NOMO-1 treated with dmso at 0.1 percent for 144 hours (cell line): ENCODE measurements around the gene FZD7.

Experiments
- DNase-seq: peaks from one replicate; lab custom pipeline; 2025; ENCODE audit not compliant: unreplicated experiment; lab: John Stamatoyannopoulos, UW

Gene FZD7

GRCh38 chr2:202036601-202037037 lies 3.0 kb downstream of the FZD7 start:
- no peak for DNase-seq

- no peak for DNase-seq
Observed at GRCh38 chr2:202037086-202037485, 3.4 kb downstream of the FZD7 start.

DNA sequence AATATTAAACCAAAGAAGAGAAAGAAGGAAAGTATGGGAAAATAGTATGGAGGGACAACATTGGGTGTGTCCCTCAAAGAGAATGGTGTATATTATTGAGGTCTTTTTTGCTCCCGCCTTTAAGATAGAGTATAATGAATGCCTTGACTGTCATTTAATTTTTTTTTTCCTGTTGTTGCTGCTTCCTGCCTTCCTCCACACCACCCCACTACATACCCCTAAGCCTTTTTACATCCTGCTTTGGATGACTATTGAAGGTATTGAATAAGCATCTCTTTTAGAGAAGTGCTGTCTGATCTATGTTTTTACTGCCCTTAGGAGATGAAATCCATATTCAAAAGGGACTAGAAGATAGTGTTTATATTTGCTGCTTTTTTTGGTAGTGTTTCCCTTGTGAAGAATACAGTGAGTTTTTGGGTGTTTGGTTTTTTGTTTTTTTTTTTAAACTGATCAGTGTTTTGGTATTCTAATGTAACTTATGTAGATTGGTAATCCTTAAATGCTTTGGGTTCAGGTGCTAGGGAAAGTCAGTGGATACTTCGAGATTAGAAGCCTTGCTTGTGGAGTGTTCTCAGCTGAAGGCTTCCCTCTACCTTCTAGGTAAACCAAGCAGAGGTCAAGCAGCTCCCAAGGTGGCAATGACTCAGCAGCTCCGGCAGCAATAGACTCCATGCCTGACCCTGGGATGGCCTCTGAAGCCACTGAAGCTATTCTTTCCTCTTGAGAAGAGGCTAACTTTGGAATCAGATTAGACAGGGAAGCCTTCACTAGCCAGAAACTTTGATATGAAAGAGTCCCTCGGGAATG lies 5.0 kb downstream of the FZD7 start:
- DNase-seq = no peak

GRCh38 chr2:202039278-202040078 lies 5.8 kb downstream of the FZD7 start:
- no peak for DNase-seq

DNA sequence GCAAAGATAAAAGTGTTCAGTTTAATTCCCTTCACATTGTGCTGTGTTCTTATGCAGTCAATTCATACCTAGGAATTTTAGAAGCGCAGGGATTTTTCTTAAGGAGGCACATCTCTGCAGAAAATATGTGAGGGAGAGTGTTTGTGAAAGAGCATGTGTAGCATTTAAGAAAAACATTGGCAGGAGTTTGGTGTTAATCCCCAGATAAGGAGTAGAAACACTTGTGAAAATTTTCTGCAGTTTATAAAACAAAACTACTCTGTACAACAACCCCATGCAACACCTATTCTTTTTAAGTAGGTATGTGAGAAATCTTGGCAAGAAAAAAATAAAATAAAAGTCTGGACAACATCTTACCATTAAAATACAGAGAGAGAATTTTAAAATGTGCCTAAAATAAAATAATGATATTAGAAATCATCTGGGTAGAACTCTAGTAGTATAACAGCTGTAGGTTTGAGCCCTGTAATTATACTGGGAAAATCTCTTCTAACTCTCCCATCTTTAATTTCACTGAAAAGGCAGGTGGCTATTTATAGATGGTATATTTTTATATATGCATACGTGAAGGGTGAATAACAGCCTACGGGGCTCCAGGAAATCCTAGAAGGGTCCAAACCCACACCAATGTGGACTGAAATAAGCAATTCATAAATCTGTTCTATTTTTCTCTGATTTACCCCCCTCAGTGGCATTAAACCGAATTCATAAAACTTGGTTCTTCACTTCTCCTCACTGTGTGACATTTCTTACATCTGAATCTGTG lies 6.6 kb downstream of the FZD7 start:
- DNase-seq = no peak

GRCh38 chr2:202042444-202042843 lies 8.8 kb downstream of the FZD7 start:
- DNase-seq = no peak

- no peak for DNase-seq
Observed at GRCh38 chr2:202043475-202043874, 9.8 kb downstream of the FZD7 start.

DNA sequence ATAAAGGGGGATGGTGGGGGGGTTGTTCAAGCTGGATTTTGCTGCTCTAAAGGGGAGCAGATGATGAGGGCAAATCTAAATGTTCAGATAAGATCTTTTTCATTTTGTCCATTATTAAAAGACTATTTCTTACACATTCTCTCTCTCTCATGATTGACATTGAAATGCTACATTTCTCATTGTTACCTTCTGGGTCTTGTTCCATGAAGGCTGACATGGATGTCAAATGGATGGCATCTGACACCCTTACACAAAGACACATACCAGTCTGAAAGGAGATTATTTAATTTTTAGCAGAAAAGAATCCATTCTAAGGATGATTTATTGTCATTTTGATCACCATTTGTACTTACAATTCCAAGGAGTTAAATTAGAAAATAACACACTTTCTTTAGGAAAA lies 11.1 kb downstream of the FZD7 start:
- DNase-seq = no peak

GRCh38 chr2:202046572-202046971 lies 12.9 kb downstream of the FZD7 start:
- no peak for DNase-seq

- DNase-seq = no peak
Observed at GRCh38 chr2:202049092-202049728, 15.6 kb downstream of the FZD7 start.

GRCh38 chr2:202049840-202050239 lies 16.2 kb downstream of the FZD7 start:
- no peak for DNase-seq

DNA sequence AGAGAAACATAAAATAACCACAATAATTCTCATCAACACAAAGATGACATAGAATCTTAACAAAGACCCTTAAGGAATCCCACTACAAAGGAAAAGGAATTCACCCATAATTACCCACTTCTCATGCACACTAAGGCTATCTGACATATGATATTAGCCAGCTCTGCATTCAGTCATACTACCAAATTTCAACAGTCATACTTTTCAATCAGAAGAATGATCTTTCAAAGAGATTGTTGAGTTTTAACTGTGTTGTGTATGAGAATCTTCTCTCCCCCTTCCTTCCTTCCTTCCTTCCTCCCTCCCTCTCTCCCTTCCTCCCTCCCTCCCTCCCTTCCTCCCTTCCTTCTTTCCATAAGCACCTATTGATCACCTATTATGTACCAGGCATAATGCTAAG lies 17.0 kb downstream of the FZD7 start:
- DNase-seq = no peak

- no peak for DNase-seq
Observed at GRCh38 chr2:202051499-202052161, 18.0 kb downstream of the FZD7 start.

DNA sequence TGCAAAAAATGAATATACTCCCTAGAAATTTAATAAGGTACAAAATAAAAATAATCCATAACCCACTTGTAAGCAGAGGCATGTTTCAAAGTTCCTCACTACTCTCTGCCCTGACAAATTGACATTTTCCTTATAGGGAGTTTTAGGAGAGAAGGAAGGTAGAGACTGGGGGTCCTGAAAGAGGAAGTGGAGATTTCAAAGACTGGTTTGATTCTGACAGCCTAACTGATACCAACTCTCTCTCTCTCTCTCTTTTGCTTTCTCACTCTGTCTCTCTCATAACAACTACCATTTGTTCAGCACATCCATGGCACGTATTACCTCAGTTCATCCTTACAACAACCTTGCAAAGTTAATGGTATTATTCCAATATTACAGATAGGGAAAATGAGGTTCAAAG lies 18.6 kb downstream of the FZD7 start:
- no peak for DNase-seq

DNA sequence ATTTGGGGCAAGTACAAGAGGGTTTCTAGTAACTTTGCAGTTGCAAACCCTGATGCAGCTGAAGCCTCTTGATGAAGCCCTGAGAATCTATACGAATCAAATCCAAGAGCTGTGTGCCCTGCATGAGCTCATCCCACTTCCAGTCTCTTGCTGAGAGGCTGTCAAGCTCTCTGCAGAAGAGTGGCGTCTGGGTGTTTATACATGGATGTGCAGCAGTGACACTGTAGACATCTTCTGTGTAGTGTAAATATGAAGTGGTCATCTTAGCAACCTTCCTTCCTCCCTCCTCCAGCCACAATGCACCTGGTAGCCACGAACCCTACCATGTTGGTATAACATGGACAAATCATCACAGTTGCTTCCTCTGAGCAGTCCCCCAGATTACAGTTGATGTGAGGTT lies 21.0 kb downstream of the FZD7 start:
- no peak for DNase-seq

DNA sequence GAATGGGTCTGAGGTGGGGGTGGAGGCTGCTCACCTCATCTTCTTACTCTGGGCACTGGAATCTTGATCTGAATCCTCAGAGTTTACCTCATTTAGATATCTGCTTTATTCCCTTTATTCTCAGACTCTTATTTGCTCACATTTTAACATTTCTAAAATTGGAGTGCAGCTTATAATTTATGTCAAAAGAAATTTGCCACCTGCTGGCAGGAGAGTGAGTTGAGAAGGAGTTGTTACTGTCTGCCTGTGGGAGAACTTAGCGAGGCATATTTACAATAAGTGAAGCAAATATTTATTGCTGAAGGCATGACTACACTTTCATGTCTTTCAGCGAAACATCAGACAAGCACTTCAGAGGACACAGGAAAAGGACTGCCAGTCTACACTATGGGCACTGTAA lies 23.0 kb downstream of the FZD7 start:
- no peak for DNase-seq

- no peak for DNase-seq
Observed at GRCh38 chr2:202060218-202060617, 26.6 kb downstream of the FZD7 start.

GRCh38 chr2:202061695-202062094 lies 28.0 kb downstream of the FZD7 start:
- no peak for DNase-seq

GRCh38 chr2:202064171-202064880 lies 30.7 kb downstream of the FZD7 start:
- DNase-seq = no peak

DNA sequence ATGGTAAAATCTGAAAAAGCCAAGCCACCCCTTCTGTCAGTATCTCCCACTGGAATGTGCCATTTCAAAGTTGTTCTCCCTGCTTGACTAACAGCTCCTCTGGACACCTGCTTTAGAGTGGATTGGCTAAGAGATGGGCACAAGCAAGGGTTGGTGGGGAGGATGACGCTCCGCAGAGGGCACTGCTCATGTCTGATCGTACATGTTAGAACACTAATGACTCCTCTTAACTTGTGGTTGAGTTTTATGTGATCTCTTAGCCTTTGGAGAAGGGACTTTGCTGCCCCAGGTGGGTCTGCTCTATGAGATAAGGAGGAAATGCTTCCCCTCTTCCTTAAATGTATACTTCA lies 31.2 kb downstream of the FZD7 start:
- DNase-seq = no peak
